Esophagus squamous epithelium (tissue), 5 donors: Measurements from ENCODE around the gene DARS1. TPM values are rescaled to one million over a fixed set of nuclear protein-coding genes. Genes with fewer than 3 reads are reported as not detected.

Experiments used
- DNase-seq: peaks from one replicate; lab custom pipeline; 2025; lab: John Stamatoyannopoulos, UW
- H3K27ac ChIP-seq, 4 donors: fragments of 200-600 bp; sonication (generic); one replicate each; pipeline ENCODE4 v1.5.1; 2016 to 2019; ENCODE audit warnings: mild to moderate bottlenecking in 1 of 4
- H3K27me3 ChIP-seq, 4 donors: fragments of 200-600 bp; sonication (generic); 1 replicate in 3 of 4; 2 replicates in 1 of 4; pipeline versions ENCODE4 v1.5.1 to v1.6.0; 2017 to 2021; ENCODE audit warnings: antibody characterized with exemption in 1 of 4
- H3K36me3 ChIP-seq, 3 donors: fragments of 200-600 bp; sonication (generic); one replicate each; pipeline ENCODE4 v1.5.1; 2016 to 2019
- H3K4me1 ChIP-seq, 3 donors: fragments of 200-600 bp; sonication (generic); one replicate each; pipeline ENCODE4 v1.5.1; 2017 to 2019
- H3K4me3 ChIP-seq, 4 donors: fragments of 200-600 bp; sonication (generic); 1 replicate in 3 of 4; 2 replicates in 1 of 4; pipeline ENCODE4 v1.5.1; 2016 to 2019; ENCODE audit warnings: mild to moderate bottlenecking in 2 of 4, moderate library complexity in 1 of 4
- H3K9me3 ChIP-seq, 3 donors: fragments of 200-600 bp; sonication (generic); one replicate each; pipeline ENCODE4 v1.5.1; 2016 to 2019
- CTCF ChIP-seq, 6 experiments: fragments of 450-650 bp in 4 of 6; fragments of 200-600 bp in 2 of 6; sonication (generic) in 2 of 6; IDR thresholded peaks; one replicate each; pipeline ENCODE4 v1.5.1; 2016 to 2019; ENCODE audit warnings: antibody characterized with exemption in 6 of 6, mild to moderate bottlenecking in 4 of 6, moderate library complexity in 4 of 6
- POLR2A ChIP-seq, 4 donors: fragments of 450-650 bp; IDR thresholded peaks; one replicate each; pipeline ENCODE4 v1.6.1; 2017; ENCODE audit warnings: antibody characterized with exemption in 4 of 4, mild to moderate bottlenecking in 4 of 4, moderate library complexity in 3 of 4
- WGBS, 2 donors: methylation state at CpG; one replicate each; pipeline ENCODE4 v1.1.5; 2018; 5-methylcytosine and 5-hydroxymethylcytosine counted together
- intact Hi-C: fragments of 100-400 bp; cut with DNase I; formaldehyde crosslinking; loops from one replicate; pipeline ENCODE4 v1.15.0; 2022
- total RNA-seq, 4 donors: library from RNA; depleted of rRNA; stranded (reverse); fragments of >200 nt; gene quantifications; one replicate each; pipeline ENCODE4 v1.1.0, GENCODE V29; 2016
- donor health status: DM: yes; HTN: yes; CAD: no.

Gene DARS1
- total RNA-seq, 4 donors from 2014 or later = 38.4 to 104 (median 84.3) TPM

DNA sequence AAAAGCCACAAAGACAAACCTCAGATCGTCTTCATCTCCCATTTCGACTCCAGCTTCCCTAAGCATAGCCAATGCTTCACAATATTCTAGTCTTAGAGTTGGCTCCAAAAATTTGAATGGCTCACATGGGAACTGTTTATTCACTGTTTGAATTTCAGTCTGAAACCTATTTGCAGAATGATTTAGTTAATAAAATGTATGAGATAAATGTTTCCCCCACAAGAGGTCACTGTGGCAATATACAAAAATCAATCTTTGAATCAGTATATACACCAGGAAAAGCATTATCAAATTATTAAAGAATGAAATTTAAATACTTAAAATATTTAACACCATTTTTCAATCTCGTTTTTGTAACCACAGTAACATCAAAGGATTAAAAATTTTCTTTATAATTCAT lies 69.2 kb downstream of the DARS1 start:
- H3K4me3 ChIP-seq = no peak overlapping the region
- intact Hi-C loops = no loop called here
- TF ChIP-seq POLR2A (IDR thresholded peaks at IDR 0.05) = no peak
- TF ChIP-seq CTCF (IDR thresholded peaks at IDR 0.05) = peak in 3 of 6 experiments; percentile 31 to 58 (median 44)
- 43 to 49% methylated on average over 3 of the region's 3 CpGs for WGBS, 2 donors
- H3K36me3 ChIP-seq = peaks cover 0 to 74% (median 0%) of the 10 kb centered on the region in 3 donors
- DNase-seq = no peak
- no peak overlapping the region for H3K27ac ChIP-seq
- no peaks in the 10 kb centered on the region for H3K9me3 ChIP-seq
- no peaks in the 10 kb centered on the region for H3K4me1 ChIP-seq
- H3K27me3 ChIP-seq = no peaks in the 10 kb centered on the region

DNA sequence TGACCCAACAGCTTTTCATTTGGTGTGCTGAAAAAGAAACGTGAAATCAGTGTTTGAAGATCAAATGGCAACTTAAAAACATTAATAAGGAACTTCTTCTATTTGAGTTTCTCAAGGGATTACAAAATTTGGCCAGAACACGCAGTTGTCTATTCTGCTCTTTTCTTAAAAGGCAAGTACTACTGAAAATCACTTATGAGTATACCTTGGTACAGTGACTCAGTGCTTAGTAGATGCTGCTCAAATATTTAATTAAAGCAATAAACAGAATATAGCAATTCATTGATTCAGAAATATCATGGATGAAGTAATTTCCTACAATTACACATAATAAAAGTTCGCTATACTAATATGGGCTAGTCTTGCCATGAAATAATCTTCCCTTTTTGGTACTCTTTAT lies 70.9 kb downstream of the DARS1 start:
- intact Hi-C loops = no loop called here
- no peak overlapping the region for H3K27ac ChIP-seq
- H3K9me3 ChIP-seq = no peaks in the 10 kb centered on the region
- H3K4me3 ChIP-seq = no peak overlapping the region
- TF ChIP-seq CTCF (IDR thresholded peaks at IDR 0.05) = no peak
- TF ChIP-seq POLR2A (IDR thresholded peaks at IDR 0.05) = no peak
- no peaks in the 10 kb centered on the region for H3K27me3 ChIP-seq
- peaks cover 0 to 74% (median 0%) of the 10 kb centered on the region in 3 donors for H3K36me3 ChIP-seq
- 45 to 72% methylated on average over 3 of the region's 3 CpGs for WGBS, 2 donors
- no peaks in the 10 kb centered on the region for H3K4me1 ChIP-seq
- DNase-seq = no peak

DNA sequence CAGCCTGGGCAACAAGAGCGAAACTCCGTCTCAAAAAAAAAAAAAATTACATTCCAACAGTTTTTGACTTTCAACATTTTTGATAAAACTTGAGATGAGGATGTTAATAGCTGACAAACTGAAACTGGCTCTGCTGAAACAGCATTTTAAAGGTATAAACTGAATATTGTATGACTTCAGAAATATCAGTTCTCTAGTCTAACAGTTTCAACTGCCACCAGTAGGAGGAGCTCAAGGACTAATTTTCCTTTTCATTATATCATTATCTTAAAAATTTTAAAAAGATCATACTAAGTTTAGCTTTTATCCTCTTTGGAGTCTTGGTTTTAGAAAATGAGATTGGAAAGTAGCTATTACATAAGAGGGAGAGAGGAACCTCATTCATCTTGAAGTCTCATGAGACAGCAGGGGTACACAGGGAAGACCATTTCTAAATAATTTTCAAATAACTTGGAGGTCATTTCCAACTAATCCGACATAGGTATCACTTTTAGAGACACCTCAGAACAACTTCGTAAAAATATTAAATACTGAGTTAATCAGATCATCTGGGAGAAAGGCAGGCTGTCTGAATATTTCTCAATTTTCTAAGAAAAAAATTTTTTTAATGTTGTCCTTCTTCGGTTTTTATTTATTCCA lies 71.6 kb downstream of the DARS1 start:
- Histone ChIP-seq H3K27me3 (no peaks in the 10 kb centered on the region), H3K36me3 (peaks cover 0 to 74% (median 0%) of the 10 kb centered on the region in 3 donors), H3K27ac (no peak overlapping the region), H3K4me1 (no peaks in the 10 kb centered on the region), H3K4me3 (no peak overlapping the region), H3K9me3 (no peaks in the 10 kb centered on the region)
- 78 to 83% methylated on average over 5 of the region's 5 CpGs for WGBS, 2 donors
- no peak for DNase-seq
- TF ChIP-seq POLR2A (IDR thresholded peaks at IDR 0.05) (no peak), CTCF (IDR thresholded peaks at IDR 0.05) (peak; percentile 53 to 80 (median 72))
- intact Hi-C loops = no loop called here

GRCh38 chr2:135909976-135910375 lies 75.5 kb downstream of the DARS1 start:
- no peaks in the 10 kb centered on the region for H3K4me1 ChIP-seq
- H3K27me3 ChIP-seq = no peaks in the 10 kb centered on the region
- peaks cover 0 to 86% (median 0%) of the 10 kb centered on the region in 3 donors for H3K36me3 ChIP-seq
- intact Hi-C loops = no loop called here
- TF ChIP-seq POLR2A (IDR thresholded peaks at IDR 0.05) = no peak
- TF ChIP-seq CTCF (IDR thresholded peaks at IDR 0.05) = no peak
- no peak overlapping the region for H3K4me3 ChIP-seq
- H3K9me3 ChIP-seq = no peaks in the 10 kb centered on the region
- no peak overlapping the region for H3K27ac ChIP-seq
- DNase-seq = no peak

DNA sequence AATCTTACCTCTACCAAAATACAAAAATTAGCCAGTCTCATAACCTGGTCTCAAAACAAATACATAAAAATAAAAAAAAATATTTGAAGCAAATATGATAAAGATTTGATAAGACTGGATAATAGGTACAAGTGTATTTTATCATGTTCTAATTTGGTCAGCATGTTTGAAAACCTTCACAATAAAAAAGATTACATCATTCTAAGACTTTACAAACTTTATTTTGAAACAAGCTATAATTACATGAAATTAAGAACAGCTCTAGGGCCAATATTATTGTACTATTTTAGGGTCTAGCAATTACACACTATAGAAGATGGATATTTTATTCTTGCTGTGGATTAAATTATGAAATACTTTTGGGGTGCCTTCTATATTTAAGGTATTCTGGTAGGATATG lies 79.7 kb downstream of the DARS1 start:
- peaks cover 0 to 72% (median 0%) of the 10 kb centered on the region in 3 donors for H3K36me3 ChIP-seq
- no peaks in the 10 kb centered on the region for H3K9me3 ChIP-seq
- no peak overlapping the region for H3K27ac ChIP-seq
- H3K27me3 ChIP-seq = no peaks in the 10 kb centered on the region
- no peaks in the 10 kb centered on the region for H3K4me1 ChIP-seq
- H3K4me3 ChIP-seq = no peak overlapping the region
- TF ChIP-seq CTCF (IDR thresholded peaks at IDR 0.05) (no peak), POLR2A (IDR thresholded peaks at IDR 0.05) (no peak)
- no peak for DNase-seq
- intact Hi-C loops = no loop called here
